NB4 (cell line): Measurements from ENCODE around the gene MLH1.

ENCODE experiments used
- CTCF ChIP-seq: IDR thresholded peaks from one replicate; pipeline ENCODE4 v1.5.1; 2012; ENCODE audit warnings: low read depth, low read length
- MAX ChIP-seq: IDR thresholded peaks from 2 replicates; pipeline ENCODE4 v1.6.1; 2011; ENCODE audit warnings: low read depth, low read length
- MYC ChIP-seq: IDR thresholded peaks from 2 replicates; pipeline ENCODE4 v1.6.1; 2011; ENCODE audit warnings: low read depth, low read length
- POLR2A ChIP-seq: IDR thresholded peaks from 2 replicates; pipeline ENCODE4 v1.6.1; 2011; ENCODE audit warnings: mild to moderate bottlenecking; ENCODE audit not compliant: insufficient read length; ENCODE audit errors: extremely low read depth

GRCh38 chr3:36988356-36988755, 5.0 kb upstream of the MLH1 start:
- TF ChIP-seq CTCF: no peak
- TF ChIP-seq MAX: no peak
- no peak for TF ChIP-seq POLR2A
- no peak for TF ChIP-seq MYC
